Kasumi-1 (cell line): ENCODE results near the gene NRP2.
A peak's percentile ranks its signal among the peaks of the same experiment; 100 is the strongest.

ENCODE experiments used
- DNase-seq, 2 experiments: peaks; one replicate each; lab custom pipeline; 2025; lab: John Stamatoyannopoulos, UW

The NRP2 gene

GRCh38 chr2:205730701-205731582, 48.6 kb downstream of the NRP2 start:
- no peak for DNase-seq

GRCh38 chr2:205731583-205731981, 49.3 kb downstream of the NRP2 start:
- DNase-seq = no peak

- no peak for DNase-seq
Measured at GRCh38 chr2:205732314-205732713, 50.0 kb downstream of the NRP2 start.

GRCh38 chr2:205733082-205733481, 50.8 kb downstream of the NRP2 start:
- DNase-seq = no peak

GRCh38 chr2:205733648-205734047, 51.3 kb downstream of the NRP2 start:
- DNase-seq = no peak

GRCh38 chr2:205734436-205735037, 52.2 kb downstream of the NRP2 start:
- peak; percentile 19 to 27 for DNase-seq

- DNase-seq = no peak
Measured at GRCh38 chr2:205738117-205738968, 56.0 kb downstream of the NRP2 start.

- DNase-seq = no peak
Measured at GRCh38 chr2:205739620-205740019, 57.3 kb downstream of the NRP2 start.

GRCh38 chr2:205740381-205740780, 58.1 kb downstream of the NRP2 start:
- DNase-seq = no peak

GRCh38 chr2:205741256-205741978, 59.1 kb downstream of the NRP2 start:
- DNase-seq = no peak

GRCh38 chr2:205743137-205743536, 60.8 kb downstream of the NRP2 start:
- DNase-seq = no peak

- DNase-seq = no peak
Measured at GRCh38 chr2:205744074-205744591, 61.8 kb downstream of the NRP2 start.

- no peak for DNase-seq
Measured at GRCh38 chr2:205745661-205746419, 63.5 kb downstream of the NRP2 start.

GRCh38 chr2:205746420-205746785, 64.1 kb downstream of the NRP2 start:
- DNase-seq = no peak

GRCh38 chr2:205747829-205748386, 65.6 kb downstream of the NRP2 start:
- DNase-seq = no peak

GRCh38 chr2:205748639-205749038, 66.3 kb downstream of the NRP2 start:
- no peak for DNase-seq

- no peak for DNase-seq
Measured at GRCh38 chr2:205749078-205749477, 66.8 kb downstream of the NRP2 start.

- DNase-seq = no peak
Measured at GRCh38 chr2:205750797-205751196, 68.5 kb downstream of the NRP2 start.

- no peak for DNase-seq
Measured at GRCh38 chr2:205751569-205752031, 69.3 kb downstream of the NRP2 start.

GRCh38 chr2:205752296-205752820, 70.1 kb downstream of the NRP2 start:
- no peak for DNase-seq
